H1 (cell line): ENCODE results near the gene TRIM40. TPM values are rescaled to one million over a fixed set of nuclear protein-coding genes. Genes with fewer than 3 reads are reported as not detected.

Experiments
- CTCF ChIA-PET: fragments of 300-600 bp; sonication (Branson Sonifier 250); formaldehyde crosslinking; loops from one replicate; lab custom pipeline; 2021; ENCODE audit not compliant: partially characterized antibody; lab: Charles Lee
- POLR2A ChIA-PET: fragments of 300-600 bp; sonication (Branson Sonifier 250); formaldehyde crosslinking; loops from one replicate; lab custom pipeline; 2021; ENCODE audit warnings: inconsistent platforms; ENCODE audit not compliant: partially characterized antibody; lab: Charles Lee
- DNase-seq, 2 experiments: peaks; one replicate each; pipeline versions ENCODE4 v3.0.0 to v3.0.0-alpha.2; 2010 to 2022; ENCODE audit warnings: low spot score in 2 of 2, low read depth in 1 of 2, mixed read lengths in 1 of 2
- FAIRE-seq: peaks from 2 replicates; lab custom pipeline; 2011; peaks lifted over from hg19 to GRCh38; lab: Jason Lieb, UNC
- H2AFZ ChIP-seq: 2 replicates; pipeline ENCODE4 v1.8.1; 2012; ENCODE audit warnings: low read length, inconsistent platforms
- H2AK5ac ChIP-seq: 2 replicates; pipeline ENCODE4 v1.6.1; 2013; ENCODE audit warnings: low read depth, low read length
- H2BK120ac ChIP-seq: replicated peaks from 2 replicates; pipeline ENCODE3; 2013; ENCODE audit warnings: low read depth, low read length, inconsistent platforms
- H2BK12ac ChIP-seq: 2 replicates; pipeline ENCODE4 v1.6.1; 2013; ENCODE audit warnings: low read depth, low read length
- H2BK15ac ChIP-seq: 2 replicates; pipeline ENCODE4 v1.6.1; 2013; ENCODE audit warnings: low read length
- H2BK20ac ChIP-seq: 2 replicates; pipeline ENCODE4 v1.6.1; 2013; ENCODE audit warnings: low read length
- H2BK5ac ChIP-seq: 2 replicates; pipeline ENCODE4 v1.6.1; 2013; ENCODE audit warnings: low read depth, low read length
- H3K14ac ChIP-seq: 2 replicates; pipeline ENCODE4 v1.6.1; 2013; ENCODE audit warnings: inconsistent platforms; ENCODE audit not compliant: insufficient read length
- H3K18ac ChIP-seq: 2 replicates; pipeline ENCODE4 v1.6.1; 2013; ENCODE audit warnings: low read length; ENCODE audit errors: extremely low read depth
- H3K23ac ChIP-seq: 2 replicates; pipeline ENCODE4 v1.6.1; 2013; ENCODE audit warnings: inconsistent platforms; ENCODE audit not compliant: insufficient read length
- H3K23me2 ChIP-seq: 2 replicates; pipeline ENCODE4 v1.6.1; 2013; ENCODE audit warnings: low read depth, low read length
- H3K27ac ChIP-seq: 2 replicates; pipeline ENCODE4 v1.6.1; 2011; ENCODE audit warnings: low read depth, low read length, inconsistent platforms
- H3K27me3 ChIP-seq, 4 experiments: replicated peaks in 1 of 4; 1 replicate in 1 of 4; 2 replicates in 3 of 4; pipeline versions ENCODE4 v1.6.1 to v1.8.1; 2011 to 2013; ENCODE audit warnings: low read length in 3 of 4, mild to moderate bottlenecking in 3 of 4, inconsistent platforms in 2 of 4, mixed read lengths in 2 of 4, moderate library complexity in 1 of 4; ENCODE audit not compliant: control insufficient read depth in 3 of 4, insufficient read depth in 3 of 4; ENCODE audit errors: extremely low read depth in 1 of 4
- H3K36me3 ChIP-seq, 4 experiments: 2 replicates each; pipeline versions ENCODE4 v1.6.1 to v1.8.1; 2011 to 2013; ENCODE audit warnings: mild to moderate bottlenecking in 4 of 4, low read length in 3 of 4, moderate library complexity in 2 of 4, control low read depth in 1 of 4, inconsistent platforms in 1 of 4; ENCODE audit not compliant: insufficient read depth in 4 of 4, control insufficient read depth in 2 of 4
- H3K4ac ChIP-seq: replicated peaks from 2 replicates; pipeline ENCODE3; 2013; ENCODE audit warnings: low read length, low read depth, mixed read lengths, inconsistent platforms; ENCODE audit not compliant: insufficient read length
- H3K4me1 ChIP-seq, 4 experiments: replicated peaks in 1 of 4; 1 replicate in 1 of 4; 2 replicates in 3 of 4; pipeline versions ENCODE4 v1.6.1 to v1.8.1; 2011 to 2013; ENCODE audit warnings: low read length in 3 of 4, inconsistent platforms in 2 of 4, mixed read lengths in 1 of 4; ENCODE audit not compliant: insufficient read depth in 4 of 4, control insufficient read depth in 3 of 4
- H3K4me2 ChIP-seq, 2 experiments: 2 replicates each; pipeline versions ENCODE4 v1.6.1 to v1.8.1; 2011 to 2013; ENCODE audit warnings: low read depth in 2 of 2, low read length in 2 of 2, control low read depth in 1 of 2, inconsistent platforms in 1 of 2, mild to moderate bottlenecking in 1 of 2; ENCODE audit not compliant: insufficient read depth in 1 of 2
- H3K4me3 ChIP-seq, 4 experiments: fragments of 200-600, 300-600 bp in 1 of 4; sonication (generic), shearing (Covaris generic), sonication (Bioruptor Twin) in 1 of 4; 2 replicates each; pipeline versions ENCODE4 v1.5.1 to v1.8.1; 2011 to 2016; ENCODE audit warnings: low read length in 4 of 4, low read depth in 3 of 4, control low read depth in 2 of 4, inconsistent platforms in 2 of 4, mild to moderate bottlenecking in 2 of 4, mixed read lengths in 1 of 4, moderate library complexity in 1 of 4; ENCODE audit not compliant: insufficient read depth in 2 of 4; ENCODE audit errors: extremely low read depth in 1 of 4
- H3K56ac ChIP-seq: replicated peaks from 2 replicates; pipeline ENCODE3; 2013; ENCODE audit warnings: low read depth, mild to moderate bottlenecking, mixed read lengths, low read length, inconsistent platforms; ENCODE audit not compliant: insufficient read length
- H3K79me1 ChIP-seq: 2 replicates; pipeline ENCODE4 v1.6.1; 2013; ENCODE audit warnings: low read depth, low read length, control low read depth
- H3K79me2 ChIP-seq, 2 experiments: 2 replicates each; pipeline versions ENCODE4 v1.6.1 to v1.8.1; 2012 to 2013; ENCODE audit warnings: low read length in 2 of 2, mild to moderate bottlenecking in 2 of 2, inconsistent platforms in 1 of 2; ENCODE audit not compliant: insufficient read depth in 2 of 2, control insufficient read depth in 1 of 2
- H3K9ac ChIP-seq, 4 experiments: replicated peaks in 1 of 4; 1 replicate in 1 of 4; 2 replicates in 3 of 4; pipeline versions ENCODE4 v1.6.1 to v1.8.1; 2011 to 2013; ENCODE audit warnings: low read depth in 3 of 4, low read length in 3 of 4, control low read depth in 2 of 4, mild to moderate bottlenecking in 2 of 4, moderate library complexity in 2 of 4, inconsistent platforms in 1 of 4; ENCODE audit errors: extremely low read depth in 1 of 4
- H3K9me3 ChIP-seq, 2 experiments: 2 replicates each; pipeline versions ENCODE4 v1.6.1 to v1.8.1; 2012 to 2013; ENCODE audit warnings: mild to moderate bottlenecking in 2 of 2, moderate library complexity in 2 of 2, control low read depth in 1 of 2, inconsistent platforms in 1 of 2, low read depth in 1 of 2, low read length in 1 of 2, mixed read lengths in 1 of 2; ENCODE audit not compliant: insufficient read depth in 2 of 2
- H4K20me1 ChIP-seq, 2 experiments: replicated peaks in 1 of 2; 2 replicates each; pipeline versions ENCODE3 to v1.8.1; 2011 to 2013; ENCODE audit warnings: inconsistent platforms in 2 of 2, low read length in 2 of 2, mild to moderate bottlenecking in 1 of 2; ENCODE audit not compliant: insufficient read depth in 2 of 2, control insufficient read depth in 1 of 2
- H4K5ac ChIP-seq: 2 replicates; pipeline ENCODE4 v1.6.1; 2013; ENCODE audit warnings: low read length, low read depth, mixed read lengths, inconsistent platforms; ENCODE audit not compliant: insufficient read length
- H4K8ac ChIP-seq: 2 replicates; pipeline ENCODE4 v1.8.0; 2013; ENCODE audit warnings: mild to moderate bottlenecking, moderate library complexity, low read length, inconsistent platforms; ENCODE audit not compliant: insufficient read depth; ENCODE audit errors: extremely low read depth
- H4K91ac ChIP-seq: replicated peaks from 2 replicates; pipeline ENCODE3; 2013; ENCODE audit warnings: low read length, mixed read lengths, inconsistent platforms; ENCODE audit not compliant: insufficient read length
- BCL11A ChIP-seq, 2 experiments: IDR thresholded peaks; one replicate each; pipeline ENCODE4 v1.6.1; 2011; ENCODE audit warnings: low read depth in 2 of 2, low read length in 2 of 2, mild to moderate bottlenecking in 2 of 2
- CEBPB ChIP-seq: IDR thresholded peaks from 2 replicates; pipeline ENCODE4 v1.6.1; 2012; ENCODE audit warnings: low read depth, low read length
- EP300 ChIP-seq, 2 experiments: IDR thresholded peaks; 1 replicate in 1 of 2; 2 replicates in 1 of 2; pipeline ENCODE4 v1.6.1; 2011 to 2012; ENCODE audit warnings: low read depth in 2 of 2, low read length in 2 of 2, mild to moderate bottlenecking in 2 of 2, borderline replicate concordance in 1 of 2, inconsistent platforms in 1 of 2, moderate library complexity in 1 of 2
- HDAC2 ChIP-seq, 2 experiments: fragments of 300-600 bp in 1 of 2; sonication (generic) in 1 of 2; IDR thresholded peaks; 2 replicates each; pipeline ENCODE4 v1.6.1; 2011 to 2012; ENCODE audit warnings: low read depth in 2 of 2, low read length in 2 of 2, mild to moderate bottlenecking in 2 of 2, moderate library complexity in 2 of 2, borderline replicate concordance in 1 of 2, inconsistent platforms in 1 of 2
- JUN ChIP-seq: IDR thresholded peaks from 2 replicates; pipeline ENCODE4 v1.6.1; 2011; ENCODE audit warnings: low read depth, mild to moderate bottlenecking, improper control_type of control experiment, low read length
- MAFK ChIP-seq: IDR thresholded peaks from 2 replicates; pipeline ENCODE4 v1.6.1; 2012; ENCODE audit warnings: low read depth, mild to moderate bottlenecking, improper control_type of control experiment, low read length
- POU5F1 ChIP-seq: IDR thresholded peaks from 2 replicates; pipeline ENCODE4 v1.6.1; 2011; ENCODE audit warnings: low read depth, mild to moderate bottlenecking, low read length, moderate library complexity
- SIRT6 ChIP-seq: IDR thresholded peaks from one replicate; pipeline ENCODE4 v1.7.1; 2012; ENCODE audit warnings: low read length, inconsistent platforms
- SRF ChIP-seq: IDR thresholded peaks from 2 replicates; pipeline ENCODE4 v1.6.1; 2011; ENCODE audit warnings: mild to moderate bottlenecking, low read depth, low read length, moderate library complexity
- USF2 ChIP-seq: IDR thresholded peaks from 2 replicates; pipeline ENCODE4 v1.6.1; 2011; ENCODE audit warnings: low read length, improper control_type of control experiment
- ZNF274 ChIP-seq: IDR thresholded peaks from 2 replicates; pipeline ENCODE4 v1.7.0; 2012; ENCODE audit warnings: low read length, borderline replicate concordance; ENCODE audit errors: extremely low read depth
- WGBS, 2 experiments: shearing (Covaris generic) in 1 of 2; methylation state at CpG; one replicate each; pipeline versions ENCODE4 v1.1.6 to v1.1.7; 2013 to 2015; ENCODE audit warnings: low lambda C conversion rate in 2 of 2, mixed read lengths in 2 of 2, inconsistent platforms in 1 of 2, low coverage in 1 of 2, missing lambda C conversion rate in 1 of 2; ENCODE audit not compliant: insufficient replicate concordance in 2 of 2, insufficient coverage in 1 of 2, insufficient read length in 1 of 2; ENCODE audit errors: extremely low coverage in 1 of 2, missing lambda C conversion rate in 1 of 2; 5-methylcytosine and 5-hydroxymethylcytosine counted together
- polyA plus RNA-seq, 7 experiments: library from polyadenylated mRNA; depleted of rRNA in 3 of 7; stranded (reverse) in 5 of 7; unstranded in 2 of 7; fragments of >200 nt in 5 of 7; fragments of 200-250 nt in 2 of 7; gene quantifications; 1 replicate in 5 of 7; 2 replicates in 1 of 7; 4 replicates in 1 of 7; pipeline versions ENCODE4 v1.2.1 to v1.2.3, GENCODE V29; 2011 to 2013; ENCODE audit warnings: missing spikeins in 2 of 7, mixed read lengths in 2 of 7
- total RNA-seq: library from RNA; stranded (reverse); fragmentation: NEBNext Ultra II Directional; extraction: Animal tissue kit (Norgen Biotek cat#: 25700); gene quantifications from 2 replicates; pipeline ENCODE4 v1.2.1, GENCODE V29; 2021

TRIM40 gene
- total and polyA plus RNA-seq, 2 of the 8 experiments (the other 6 are each of a cell fraction or from before 2014, with no cell fraction given), result not detected

- H3K4me1 ChIP-seq, result no peaks in the 10 kb centered on the region
- no peak overlapping the region for H3K18ac ChIP-seq
- H4K91ac ChIP-seq, result no peak overlapping the region
- no peak overlapping the region for H3K4me2 ChIP-seq
- peaks cover 0 to 4% (median 1%) of the 10 kb centered on the region in 4 experiments; a peak in 4 of 7 replicates for H3K27me3 ChIP-seq
- H3K23ac ChIP-seq, result no peak overlapping the region
- no peak overlapping the region for H2BK120ac ChIP-seq
- ChIA-PET CTCF (interaction anchor here (0.6 to 6.9 kb wide), 4 partner anchors 10 to 115 kb away, joined by 3 to 50 read pairs (median 6); no protein-coding TSS in a partner anchor), POLR2A (no interaction called here)
- no peak overlapping the region for H3K4me3 ChIP-seq
- WGBS, 2 experiments, result 93% methylated on average over 2 of the region's 2 CpGs; no CpG with 5 or more reads in 1 of the 2 experiments
- no peak overlapping the region for H3K4ac ChIP-seq
- no peak overlapping the region for H3K27ac ChIP-seq
- H4K20me1 ChIP-seq, result no peaks in the 10 kb centered on the region
- no peak overlapping the region for H4K5ac ChIP-seq
- H2AK5ac ChIP-seq, result no peak overlapping the region
- FAIRE-seq, result no peak
- H3K79me2 ChIP-seq, result no peaks in the 10 kb centered on the region
- H3K9ac ChIP-seq, result no peak overlapping the region
- no peak for DNase-seq
- no peak overlapping the region for H2BK5ac ChIP-seq
- no peaks in the 10 kb centered on the region for H3K79me1 ChIP-seq
- no peak overlapping the region for H4K8ac ChIP-seq
- TF ChIP-seq USF2 (no peak), JUN (no peak), SRF (no peak), ZNF274 (no peak), POU5F1 (no peak), BCL11A (IDR thresholded peaks at IDR 0.05; ENCODE audit: low read depth in 2 of 2, low read length in 2 of 2) (no peak), MAFK (no peak), HDAC2 (IDR thresholded peaks at IDR 0.05; ENCODE audit: borderline replicate concordance in 1 of 2, low read depth in 2 of 2, low read length in 2 of 2) (no peak), CEBPB (no peak), SIRT6 (no peak), EP300 (IDR thresholded peaks at IDR 0.05; ENCODE audit: borderline replicate concordance in 1 of 2, low read depth in 2 of 2, low read length in 2 of 2) (no peak)
- H3K23me2 ChIP-seq, result no peaks in the 10 kb centered on the region
- no peak overlapping the region for H2BK12ac ChIP-seq
- no peak overlapping the region for H3K14ac ChIP-seq
- H3K9me3 ChIP-seq, result no peaks in the 10 kb centered on the region
- no peaks in the 10 kb centered on the region for H3K36me3 ChIP-seq
- no peak overlapping the region for H2BK15ac ChIP-seq
- H2AFZ ChIP-seq, result no peak overlapping the region
- H2BK20ac ChIP-seq, result no peak overlapping the region
- no peak overlapping the region for H3K56ac ChIP-seq
Measured at GRCh38 chr6:30155520-30156261, 19.8 kb downstream of the TRIM40 start.
